WTC11 (cell line): ENCODE data around the gene MEX3D. TPM values are rescaled to one million over a fixed set of nuclear protein-coding genes. Genes with fewer than 3 reads are reported as not detected.

Experiments used
- ATAC-seq: fragments of 200-7000 bp; cut with Tn5 transposase; 2 replicates; pipeline ENCODE4 v1.10.0; 2021; ENCODE audit warnings: mild to moderate bottlenecking, moderate library complexity
- CTCF ChIA-PET: fragments of 300-600 bp; sonication (Branson Sonifier 250); formaldehyde crosslinking; loops from one replicate; lab custom pipeline; 2021; ENCODE audit warnings: antibody characterized with exemption; lab: Charles Lee
- POLR2A ChIA-PET: fragments of 350-600 bp; sonication (Branson Sonifier 250); formaldehyde crosslinking; loops from one replicate; lab custom pipeline; 2021; ENCODE audit warnings: antibody characterized with exemption; lab: Charles Lee
- DNase-seq: peaks from one replicate; pipeline ENCODE4 v3.0.0; 2021; ENCODE audit warnings: low spot score
- H3K27ac Mint-ChIP-seq: 2 replicates; pipeline ENCODE4 v1.8.0; 2021; ENCODE audit warnings: mixed read lengths
- H3K27me3 Mint-ChIP-seq: 2 replicates; pipeline ENCODE4 v1.8.0; 2021; ENCODE audit warnings: low read depth, mild to moderate bottlenecking, moderate library complexity, mixed read lengths
- H3K36me3 Mint-ChIP-seq: 2 replicates; pipeline ENCODE4 v1.8.0; 2021; ENCODE audit warnings: mixed read lengths
- H3K4me1 Mint-ChIP-seq: 2 replicates; pipeline ENCODE4 v1.8.0; 2022; ENCODE audit warnings: mixed read lengths
- H3K4me3 Mint-ChIP-seq: 2 replicates; pipeline ENCODE4 v1.8.0; 2021; ENCODE audit warnings: mild to moderate bottlenecking, moderate library complexity, mixed read lengths
- H3K9me3 Mint-ChIP-seq: 2 replicates; pipeline ENCODE4 v1.8.0; 2021; ENCODE audit warnings: mixed read lengths
- AFF4 ChIP-seq: sonication (generic); formaldehyde crosslinking; IDR thresholded peaks from 2 replicates; pipeline ENCODE4 v1.8.1; 2023; ENCODE audit warnings: mild to moderate bottlenecking, missing genetic modification reagents, borderline replicate concordance
- CTCF ChIP-seq: fragments of 200-600 bp; IDR thresholded peaks from 2 replicates; pipeline ENCODE4 v1.8.0; 2022; ENCODE audit warnings: antibody characterized with exemption
- E2F1 ChIP-seq: sonication (generic); formaldehyde crosslinking; IDR thresholded peaks from 2 replicates; pipeline ENCODE4 v1.8.0; 2022; ENCODE audit warnings: mild to moderate bottlenecking, missing genetic modification reagents
- E2F4 ChIP-seq: sonication (generic); formaldehyde crosslinking; IDR thresholded peaks from 2 replicates; pipeline ENCODE4 v1.8.1; 2022; ENCODE audit warnings: low read depth, mild to moderate bottlenecking, moderate library complexity, missing genetic modification reagents, borderline replicate concordance
- E2F5 ChIP-seq: sonication (generic); formaldehyde crosslinking; IDR thresholded peaks from 2 replicates; pipeline ENCODE4 v1.8.1; 2022; ENCODE audit warnings: mild to moderate bottlenecking, moderate library complexity, missing genetic modification reagents
- EMX1 ChIP-seq: fragments of 250-450 bp; sonication (Bioruptor Pico); IDR thresholded peaks from 2 replicates; pipeline ENCODE4 v1.8.0; 2021; ENCODE audit warnings: mild to moderate bottlenecking
- ESRRA ChIP-seq: sonication (generic); formaldehyde crosslinking; IDR thresholded peaks from 2 replicates; pipeline ENCODE4 v1.8.1; 2022; ENCODE audit warnings: mild to moderate bottlenecking, missing genetic modification reagents, borderline replicate concordance
- FOXJ3 ChIP-seq: sonication (generic); formaldehyde crosslinking; IDR thresholded peaks from 2 replicates; pipeline ENCODE4 v1.9.0; 2021; ENCODE audit warnings: missing genetic modification reagents, mild to moderate bottlenecking, borderline replicate concordance
- KAT7 ChIP-seq: sonication (generic); formaldehyde crosslinking; IDR thresholded peaks from 2 replicates; pipeline ENCODE4 v1.8.1; 2023; ENCODE audit warnings: missing genetic modification reagents, mild to moderate bottlenecking, borderline replicate concordance
- NFATC4 ChIP-seq: fragments of 250-450 bp; sonication (Bioruptor Pico); IDR thresholded peaks from 2 replicates; pipeline ENCODE4 v1.9.0; 2021; ENCODE audit warnings: mild to moderate bottlenecking
- TCF7 ChIP-seq: sonication (generic); formaldehyde crosslinking; IDR thresholded peaks from 2 replicates; pipeline ENCODE4 v1.8.0; 2022; ENCODE audit warnings: mild to moderate bottlenecking, low read depth, missing genetic modification reagents, moderate library complexity
- TP53 ChIP-seq: sonication (generic); formaldehyde crosslinking; IDR thresholded peaks from 2 replicates; pipeline ENCODE4 v1.8.1; 2023; ENCODE audit warnings: mild to moderate bottlenecking, missing genetic modification reagents
- USF2 ChIP-seq: sonication (generic); formaldehyde crosslinking; IDR thresholded peaks from 2 replicates; pipeline ENCODE4 v1.8.1; 2023; ENCODE audit warnings: mild to moderate bottlenecking, missing genetic modification reagents, moderate library complexity
- ZNF121 ChIP-seq: sonication (generic); formaldehyde crosslinking; IDR thresholded peaks from 2 replicates; pipeline ENCODE4 v1.8.0; 2023; ENCODE audit warnings: missing genetic modification reagents
- ZNF138 ChIP-seq: sonication (generic); formaldehyde crosslinking; conservative IDR thresholded peaks from 2 replicates; pipeline ENCODE4 v1.8.1; 2022; ENCODE audit warnings: mild to moderate bottlenecking, moderate library complexity, missing genetic modification reagents
- ZNF423 ChIP-seq: fragments of 250-450 bp; sonication (Bioruptor Pico); IDR thresholded peaks from 2 replicates; pipeline ENCODE4 v2.1.2; 2022; ENCODE audit warnings: mild to moderate bottlenecking, moderate library complexity
- total RNA-seq: library from RNA; stranded (reverse); gene quantifications from 3 replicates; pipeline ENCODE4 v1.2.3, GENCODE V29; 2021

MEX3D gene
- total RNA-seq, 1 experiment from 2014 or later: 69.5 TPM

GRCh38 chr19:1507192-1507660 is 60.9 kb downstream of the MEX3D start:
- H3K27me3 Mint-ChIP-seq: peaks cover 64% of the 10 kb centered on the region
- H3K27ac Mint-ChIP-seq: no peak overlapping the region
- peak overlapping the region; percentile 94 for H3K4me3 Mint-ChIP-seq
- CTCF ChIA-PET: interaction anchor here (0.6 kb wide), 1 partner anchor 206 kb away, joined by 3 read pairs; no protein-coding TSS in a partner anchor
- no peak for ATAC-seq
- no peaks in the 10 kb centered on the region for H3K9me3 Mint-ChIP-seq
- TF ChIP-seq EMX1 (CRISPR knock-in tag): no peak
- no peak for TF ChIP-seq TP53 (CRISPR knock-in tag)
- TF ChIP-seq CTCF: no peak
- no peak for TF ChIP-seq ZNF423 (CRISPR knock-in tag)
- TF ChIP-seq ZNF138 (CRISPR knock-in tag): no peak
- TF ChIP-seq ESRRA (CRISPR knock-in tag): no peak
- no peak for TF ChIP-seq KAT7 (CRISPR knock-in tag)
- TF ChIP-seq E2F4 (CRISPR knock-in tag): no peak
- no peak for TF ChIP-seq ZNF121 (CRISPR knock-in tag)
- no peak for TF ChIP-seq FOXJ3 (CRISPR knock-in tag)
- TF ChIP-seq TCF7 (CRISPR knock-in tag): no peak
- TF ChIP-seq E2F1 (CRISPR knock-in tag): no peak
- TF ChIP-seq E2F5: no peak
- TF ChIP-seq AFF4 (CRISPR knock-in tag): no peak
- TF ChIP-seq USF2 (CRISPR knock-in tag): no peak
- TF ChIP-seq NFATC4 (CRISPR knock-in tag): no peak
- no peaks in the 10 kb centered on the region for H3K36me3 Mint-ChIP-seq
- POLR2A ChIA-PET: no interaction called here
- H3K4me1 Mint-ChIP-seq: no peaks in the 10 kb centered on the region; the same call in 1 of the 2 replicates
- no peak for DNase-seq
